ENCODE results near the gene SCART1. TPM values are rescaled to one million over a fixed set of nuclear protein-coding genes. Genes with fewer than 3 reads are reported as not detected.

SCART1 gene
- total and polyA plus RNA-seq, 2 donors (not counting 3 experiments of a cell fraction or from before 2014, with no cell fraction given) = 0.90 to 1.0 TPM

GRCh38 chr10:133445751-133446708 is 7.7 kb upstream of the SCART1 start:
- Histone ChIP-seq H3K4me3 (replicated peaks in 1 of 3; ENCODE audit: insufficient read depth in 1 of 3, low read depth in 1 of 3, low read length in 3 of 3) (no peak overlapping the region), H4K20me1 (replicated peaks; ENCODE audit: control insufficient read depth, extremely low read depth, insufficient read depth, low read length) (no peaks in the 10 kb centered on the region), H3K9ac (replicated peaks; ENCODE audit: extremely low read depth, insufficient read depth, low read length) (no peak overlapping the region), H3K79me2 (ENCODE audit: control insufficient read depth, insufficient read depth, low read length) (no peaks in the 10 kb centered on the region), H3K27me3 (ENCODE audit: control insufficient read depth in 2 of 2, insufficient read depth in 2 of 2, low read length in 2 of 2) (no peaks in the 10 kb centered on the region), H3K4me2 (ENCODE audit: insufficient read depth, low read length) (no peak overlapping the region), H2AFZ (ENCODE audit: low read depth, low read length) (no peak overlapping the region), H3K27ac (ENCODE audit: insufficient read depth, low read depth, low read length) (no peak overlapping the region), H3K4me1 (ENCODE audit: control insufficient read depth, extremely low read depth, insufficient read depth, low read length) (no peaks in the 10 kb centered on the region), H3K9me3 (replicated peaks; ENCODE audit: control insufficient read depth, insufficient read depth, low read length) (no peaks in the 10 kb centered on the region), H3K36me3 (ENCODE audit: control insufficient read depth in 2 of 2, extremely low read depth in 1 of 2, insufficient read depth in 2 of 2, low read length in 2 of 2) (no peaks in the 10 kb centered on the region), H3K9me1 (replicated peaks; ENCODE audit: control insufficient read depth, extremely low read depth, insufficient read depth, low read length) (no peaks in the 10 kb centered on the region)
- TF ChIP-seq POLR2A (IDR thresholded peaks at IDR 0.05; ENCODE audit: low read depth, low read length) = no peak
- no peak for TF ChIP-seq JUN (IDR thresholded peaks at IDR 0.05; ENCODE audit: borderline replicate concordance, insufficient read depth, insufficient read length, low read depth)
- TF ChIP-seq, protein P1, sequence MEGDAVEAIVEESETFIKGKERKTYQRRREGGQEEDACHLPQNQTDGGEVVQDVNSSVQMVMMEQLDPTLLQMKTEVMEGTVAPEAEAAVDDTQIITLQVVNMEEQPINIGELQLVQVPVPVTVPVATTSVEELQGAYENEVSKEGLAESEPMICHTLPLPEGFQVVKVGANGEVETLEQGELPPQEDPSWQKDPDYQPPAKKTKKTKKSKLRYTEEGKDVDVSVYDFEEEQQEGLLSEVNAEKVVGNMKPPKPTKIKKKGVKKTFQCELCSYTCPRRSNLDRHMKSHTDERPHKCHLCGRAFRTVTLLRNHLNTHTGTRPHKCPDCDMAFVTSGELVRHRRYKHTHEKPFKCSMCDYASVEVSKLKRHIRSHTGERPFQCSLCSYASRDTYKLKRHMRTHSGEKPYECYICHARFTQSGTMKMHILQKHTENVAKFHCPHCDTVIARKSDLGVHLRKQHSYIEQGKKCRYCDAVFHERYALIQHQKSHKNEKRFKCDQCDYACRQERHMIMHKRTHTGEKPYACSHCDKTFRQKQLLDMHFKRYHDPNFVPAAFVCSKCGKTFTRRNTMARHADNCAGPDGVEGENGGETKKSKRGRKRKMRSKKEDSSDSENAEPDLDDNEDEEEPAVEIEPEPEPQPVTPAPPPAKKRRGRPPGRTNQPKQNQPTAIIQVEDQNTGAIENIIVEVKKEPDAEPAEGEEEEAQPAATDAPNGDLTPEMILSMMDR (IDR thresholded peaks at IDR 0.05; ENCODE audit: extremely low read depth in 1 of 2, insufficient read depth in 1 of 2, low read depth in 1 of 2, low read length in 2 of 2) = no peak
- no peak for TF ChIP-seq POLR2AphosphoS5 (IDR thresholded peaks at IDR 0.05; ENCODE audit: insufficient read depth, low read depth, low read length)
- no peak for TF ChIP-seq FOS (IDR thresholded peaks at IDR 0.05; ENCODE audit: borderline replicate concordance, insufficient read depth, low read length)
- TF ChIP-seq EZH2 (IDR thresholded peaks at IDR 0.05; ENCODE audit: borderline replicate concordance, low read depth, low read length, severe bottlenecking) = no peak
- TF ChIP-seq GATA2 (IDR thresholded peaks at IDR 0.05; ENCODE audit: insufficient read depth, insufficient read length, low read depth, low read length) = no peak
- TF ChIP-seq MYC (IDR thresholded peaks at IDR 0.05; ENCODE audit: low read depth, low read length) = no peak
- no peak for TF ChIP-seq MAX (IDR thresholded peaks at IDR 0.05; ENCODE audit: insufficient read depth, insufficient read length)
- dilution Hi-C loops (cut with MboI; ENCODE audit: extremely low pct_ligation_motif_present, low sequenced_read_pairs) = no loop called here
- intact Hi-C loops (cut with micrococcal nuclease) = no loop called here
- FAIRE-seq = no peak
- ChIA-PET CTCF (no interaction called here), POLR2A (no interaction called here)
- BruUV-seq (replicated peaks) = no TSS peak
- no peak for DNase-seq (ENCODE audit: low read depth, low spot score)
